Activated CD8-positive, alpha-beta memory T cell treated with anti-CD3 and anti-CD28 coated beads, Interleukin-2, amount 50 U/mL, for 1 hour (primary cell): ENCODE measurements around the gene SLX1A.
"Not testable (repeated sequence)": the region's sequence is repeated elsewhere in the genome, so short reads cannot be mapped to it uniquely, and the experiment has no call there.

Experiments used
- DNase-seq: peaks from one replicate; pipeline ENCODE4 v3.0.0-alpha.2; 2020; ENCODE audit errors: extremely low read depth

The SLX1A gene

DNA sequence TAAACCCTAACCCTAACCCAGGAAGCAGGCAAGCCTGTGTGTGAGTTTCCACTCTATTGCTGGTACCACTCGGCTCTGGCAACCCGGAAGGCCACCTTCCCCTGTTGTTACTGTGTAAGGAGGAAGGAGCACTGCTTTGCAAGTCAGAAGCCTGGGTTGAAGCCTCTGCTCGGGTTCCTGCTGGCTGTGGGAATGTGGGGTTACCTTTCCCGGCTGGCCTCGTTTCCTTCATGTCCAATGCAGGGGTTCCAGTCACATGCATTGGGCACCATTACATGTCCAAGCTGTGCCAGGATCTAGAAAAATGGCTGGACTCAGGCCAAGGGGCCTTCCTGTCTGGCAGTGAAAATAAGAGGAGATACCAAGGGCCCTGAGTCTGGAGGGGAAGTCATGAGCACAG, 23.4 kb downstream of the SLX1A start:
- DNase-seq, result not testable (repeated sequence)
